NCI-H524 (cell line): Measurements from ENCODE around the gene HSD3B7.
A peak's percentile ranks its signal among the peaks of the same experiment; 100 is the strongest.

Source experiments
- DNase-seq, 2 experiments: peaks; one replicate each; lab custom pipeline; 2025; lab: John Stamatoyannopoulos, UW

Gene HSD3B7

GRCh38 chr16:30956601-30957455, 28.2 kb upstream of the HSD3B7 start:
- peak; percentile 67 to 82 for DNase-seq

GRCh38 chr16:30957456-30958174, 27.4 kb upstream of the HSD3B7 start, which contains the start of gene SETD1A:
Gene SETD1A (plus strand): TSS chr16:30957754. CDS start chr16:30958732, 978 bp downstream.
- peak; percentile 93 to 94 for DNase-seq

DNA sequence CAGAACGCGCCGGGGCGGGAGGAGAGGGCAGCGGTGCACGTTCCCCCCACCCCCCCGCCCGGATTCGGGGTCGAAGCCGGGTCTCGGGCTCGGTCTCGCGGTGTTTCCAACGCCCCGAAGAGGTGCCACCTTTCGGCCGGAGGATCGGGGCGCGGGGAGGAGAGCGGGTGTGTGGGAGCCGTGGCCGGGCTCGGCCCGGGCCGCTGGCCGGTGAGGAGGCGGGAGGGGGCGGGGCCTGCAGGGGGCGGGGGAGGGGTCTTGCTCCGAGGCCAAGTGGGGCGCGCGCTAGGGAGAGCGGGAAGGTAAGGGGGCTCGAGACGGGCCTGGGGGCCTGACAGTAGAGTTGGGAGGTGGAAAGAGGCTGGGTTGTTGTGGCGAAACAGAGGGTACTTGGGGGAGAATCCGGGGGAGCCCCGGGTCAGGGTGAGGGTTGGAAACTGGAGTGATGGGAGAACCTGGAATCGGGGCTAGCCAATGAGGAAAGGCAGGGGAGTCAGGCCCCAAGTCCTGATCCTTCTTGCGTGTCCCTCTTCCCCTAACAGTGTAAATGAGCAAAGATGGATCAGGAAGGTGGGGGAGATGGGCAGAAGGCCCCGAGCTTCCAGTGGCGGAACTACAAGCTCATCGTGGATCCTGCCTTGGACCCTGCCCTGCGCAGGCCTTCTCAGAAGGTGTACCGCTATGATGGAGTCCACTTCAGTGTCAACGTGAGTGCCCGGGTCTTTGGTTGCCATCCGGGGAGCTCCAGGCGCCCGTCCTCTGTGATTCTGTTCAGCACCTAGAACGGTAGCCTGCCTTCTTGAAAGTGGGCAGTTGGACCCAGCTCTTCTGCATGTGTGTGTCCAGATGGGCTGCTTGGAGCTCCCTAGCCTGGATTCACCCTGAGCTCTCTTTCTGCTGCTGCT, 26.6 kb upstream of the HSD3B7 start:
- peak in 1 of 2 experiments; percentile 71 for DNase-seq

GRCh38 chr16:30961384-30961783, 23.6 kb upstream of the HSD3B7 start:
- DNase-seq: no peak

DNA sequence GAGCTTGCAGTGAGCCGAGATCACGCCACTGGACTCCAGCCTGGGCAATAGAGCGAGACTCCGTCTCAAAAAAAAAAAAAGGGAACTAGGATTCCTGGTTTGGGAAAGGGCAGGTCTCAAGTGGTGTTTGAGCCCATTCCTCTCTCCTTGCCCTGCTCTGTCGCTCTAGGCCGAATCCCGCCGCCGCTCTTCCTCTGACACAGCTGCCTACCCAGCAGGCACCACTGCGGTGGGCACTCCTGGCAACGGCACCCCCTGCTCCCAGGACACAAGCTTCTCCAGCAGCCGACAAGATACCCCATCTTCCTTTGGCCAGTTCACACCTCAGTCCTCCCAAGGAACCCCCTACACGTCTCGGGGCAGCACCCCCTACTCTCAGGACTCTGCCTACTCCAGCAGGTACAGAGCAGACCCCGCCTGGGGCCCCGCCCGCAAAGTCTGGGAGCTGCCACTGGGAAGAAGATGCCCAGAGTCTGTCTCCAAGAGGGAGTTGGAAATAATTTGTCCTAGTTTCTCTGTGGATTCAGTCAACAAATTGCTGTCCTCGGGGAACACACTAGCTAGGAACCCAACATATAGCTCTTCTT, 21.0 kb upstream of the HSD3B7 start:
- no peak for DNase-seq

DNA sequence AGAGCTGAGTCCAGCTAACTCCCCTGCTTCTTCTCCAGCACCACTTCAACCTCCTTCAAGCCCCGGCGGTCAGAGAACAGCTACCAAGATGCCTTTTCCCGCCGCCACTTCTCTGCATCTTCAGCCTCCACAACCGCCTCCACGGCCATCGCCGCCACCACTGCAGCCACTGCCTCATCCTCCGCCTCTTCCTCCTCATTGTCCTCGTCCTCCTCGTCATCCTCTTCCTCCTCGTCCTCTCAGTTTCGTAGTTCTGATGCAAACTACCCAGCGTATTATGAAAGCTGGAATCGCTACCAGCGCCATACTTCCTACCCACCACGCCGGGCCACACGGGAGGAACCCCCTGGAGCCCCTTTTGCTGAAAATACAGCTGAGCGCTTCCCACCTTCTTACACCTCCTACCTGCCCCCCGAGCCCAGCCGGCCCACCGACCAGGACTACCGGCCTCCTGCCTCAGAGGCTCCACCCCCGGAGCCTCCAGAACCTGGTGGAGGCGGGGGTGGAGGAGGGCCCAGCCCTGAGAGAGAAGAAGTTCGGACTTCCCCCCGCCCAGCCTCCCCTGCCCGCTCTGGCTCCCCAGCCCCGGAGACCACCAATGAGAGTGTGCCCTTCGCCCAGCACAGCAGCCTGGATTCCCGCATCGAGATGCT, 20.3 kb upstream of the HSD3B7 start:
- DNase-seq: no peak

DNA sequence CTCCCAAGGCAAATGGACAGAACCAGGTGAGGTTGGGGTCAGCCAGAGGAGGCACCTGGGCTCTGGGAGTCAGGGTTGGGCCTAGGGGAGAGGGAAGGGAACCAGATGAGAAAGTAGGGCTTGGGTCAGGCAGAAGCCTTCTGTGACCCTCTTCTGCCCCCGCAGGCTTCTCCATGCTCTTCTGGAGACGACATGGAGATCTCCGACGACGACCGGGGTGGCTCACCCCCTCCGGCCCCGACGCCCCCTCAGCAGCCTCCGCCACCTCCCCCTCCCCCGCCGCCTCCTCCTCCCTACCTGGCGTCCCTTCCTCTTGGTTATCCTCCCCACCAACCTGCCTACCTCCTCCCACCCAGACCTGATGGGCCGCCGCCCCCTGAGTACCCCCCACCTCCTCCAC, 19.6 kb upstream of the HSD3B7 start:
- DNase-seq: no peak

DNA sequence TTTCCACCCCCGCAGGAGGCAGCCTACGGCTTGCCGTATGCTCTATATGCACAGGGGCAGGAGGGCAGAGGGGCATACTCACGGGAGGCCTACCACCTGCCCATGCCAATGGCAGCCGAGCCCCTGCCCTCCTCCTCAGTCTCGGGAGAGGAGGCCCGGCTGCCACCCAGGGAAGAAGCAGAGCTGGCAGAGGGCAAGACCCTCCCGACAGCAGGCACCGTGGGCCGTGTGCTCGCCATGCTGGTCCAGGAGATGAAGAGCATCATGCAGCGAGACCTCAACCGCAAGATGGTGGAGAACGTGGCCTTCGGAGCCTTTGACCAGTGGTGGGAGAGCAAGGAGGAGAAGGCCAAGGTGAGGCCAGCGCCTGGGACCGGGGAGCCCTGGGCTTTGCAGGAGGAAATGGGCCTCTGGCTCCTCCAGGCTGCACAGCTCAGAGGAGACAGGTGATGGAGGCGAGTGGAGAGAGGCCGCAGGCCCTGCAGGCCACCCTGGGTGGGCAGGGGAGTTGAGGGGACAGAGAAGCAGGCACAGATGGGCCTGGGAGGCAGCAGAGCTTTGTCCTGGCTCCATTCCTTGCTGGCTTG, 18.9 kb upstream of the HSD3B7 start:
- DNase-seq: no peak

DNA sequence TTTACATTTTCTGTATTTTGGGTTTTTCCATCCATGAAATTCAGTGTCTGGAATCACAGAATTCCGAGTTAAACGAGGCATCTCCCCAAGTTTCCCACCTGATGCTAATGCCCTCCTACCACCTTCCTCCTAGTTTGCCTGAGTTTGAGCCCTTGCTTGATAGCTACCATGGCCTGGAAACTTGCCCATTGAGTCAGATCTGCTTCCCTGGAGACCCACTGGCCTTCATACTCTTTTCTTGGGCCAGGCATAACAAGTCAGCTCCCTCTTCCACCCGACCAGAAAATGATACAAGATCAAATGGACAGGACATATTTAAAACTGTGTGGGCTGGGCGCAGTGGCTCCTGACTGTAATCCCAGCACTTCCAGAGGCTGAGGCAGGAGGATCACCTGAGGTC, 17.2 kb upstream of the HSD3B7 start:
- DNase-seq: no peak

DNA sequence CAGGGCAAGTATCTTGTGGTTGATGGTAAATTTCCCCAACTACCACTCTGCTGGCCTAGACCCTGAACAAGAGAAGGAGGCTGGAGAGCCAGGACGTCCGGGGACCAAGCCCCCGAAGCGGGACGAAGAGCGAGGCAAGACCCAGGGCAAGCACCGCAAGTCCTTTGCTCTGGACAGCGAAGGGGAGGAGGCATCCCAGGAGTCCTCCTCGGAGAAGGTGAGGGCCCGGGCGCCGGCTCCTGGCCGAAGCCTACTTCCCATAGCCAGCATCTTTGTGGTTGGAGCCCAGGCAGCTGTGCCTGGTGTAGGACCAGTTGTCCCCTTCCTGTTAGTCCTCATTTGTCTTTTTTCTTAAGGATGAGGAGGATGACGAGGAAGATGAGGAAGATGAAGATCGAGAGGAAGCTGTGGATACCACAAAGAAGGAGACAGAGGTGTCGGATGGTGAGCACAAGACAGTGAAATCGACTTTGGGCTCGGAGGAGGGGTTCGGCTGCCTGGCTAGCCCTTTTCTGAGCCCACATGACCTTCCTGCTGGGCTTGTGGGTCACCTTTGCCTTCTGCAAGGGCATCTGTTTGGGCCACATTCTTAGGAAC, 15.7 kb upstream of the HSD3B7 start:
- no peak for DNase-seq

DNA sequence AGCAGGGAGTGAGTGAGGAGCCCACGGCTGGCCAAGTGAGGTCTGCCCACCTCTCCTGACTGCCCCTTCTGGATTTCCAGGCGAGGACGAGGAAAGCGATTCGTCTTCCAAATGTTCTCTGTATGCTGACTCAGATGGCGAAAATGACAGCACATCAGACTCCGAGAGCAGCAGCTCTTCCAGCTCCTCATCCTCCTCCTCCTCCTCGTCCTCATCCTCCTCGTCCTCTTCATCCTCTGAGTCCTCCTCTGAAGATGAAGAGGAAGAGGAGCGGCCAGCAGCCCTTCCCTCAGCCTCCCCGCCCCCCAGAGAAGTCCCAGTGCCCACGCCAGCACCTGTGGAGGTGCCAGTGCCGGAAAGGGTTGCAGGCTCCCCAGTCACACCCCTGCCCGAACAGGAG, 13.7 kb upstream of the HSD3B7 start:
- no peak for DNase-seq

GRCh38 chr16:30972872-30973271, 12.1 kb upstream of the HSD3B7 start:
- DNase-seq: no peak

GRCh38 chr16:30974348-30974747, 10.7 kb upstream of the HSD3B7 start:
- DNase-seq: no peak

DNA sequence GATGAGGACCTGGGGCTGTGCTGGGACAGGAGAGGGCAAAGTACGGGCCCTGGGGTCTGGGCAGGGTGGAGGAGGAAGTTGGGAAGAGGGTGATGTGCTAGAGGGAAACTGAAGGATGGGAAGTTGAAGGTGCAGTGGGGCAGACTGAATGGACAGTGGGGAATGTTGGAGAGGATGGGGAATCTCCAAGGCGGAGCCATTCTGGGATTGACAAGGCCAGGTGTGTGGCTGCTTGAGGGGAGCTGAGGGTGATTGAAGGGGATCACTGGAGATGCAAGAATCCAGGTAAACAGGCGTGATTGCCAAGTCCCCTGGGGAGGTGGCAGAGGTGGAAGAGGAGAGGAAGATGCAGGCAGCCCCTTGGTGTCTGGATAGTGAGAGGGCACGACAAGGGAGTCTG, 8.5 kb upstream of the HSD3B7 start:
- no peak for DNase-seq

DNA sequence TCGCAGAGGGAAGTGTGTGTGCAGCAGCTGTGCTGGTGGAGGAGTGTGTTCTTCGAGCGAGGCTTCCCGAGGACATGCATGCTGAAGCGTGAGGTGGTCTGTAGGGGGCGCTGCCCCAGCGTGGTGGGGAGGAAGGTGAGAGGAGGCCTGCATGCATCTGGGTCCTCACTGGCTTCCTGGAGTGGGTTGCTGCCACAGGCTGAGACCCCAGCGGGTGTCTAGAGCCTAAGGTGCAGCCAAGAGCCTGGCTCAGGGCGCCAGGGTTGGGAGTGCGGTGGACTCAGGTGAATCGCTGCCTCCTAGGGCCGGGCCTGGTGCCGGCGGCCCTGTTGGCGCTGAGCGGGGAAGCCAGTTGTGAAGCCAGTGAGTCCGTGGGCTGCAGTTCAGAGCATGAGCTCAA, 7.5 kb upstream of the HSD3B7 start:
- DNase-seq: no peak

DNA sequence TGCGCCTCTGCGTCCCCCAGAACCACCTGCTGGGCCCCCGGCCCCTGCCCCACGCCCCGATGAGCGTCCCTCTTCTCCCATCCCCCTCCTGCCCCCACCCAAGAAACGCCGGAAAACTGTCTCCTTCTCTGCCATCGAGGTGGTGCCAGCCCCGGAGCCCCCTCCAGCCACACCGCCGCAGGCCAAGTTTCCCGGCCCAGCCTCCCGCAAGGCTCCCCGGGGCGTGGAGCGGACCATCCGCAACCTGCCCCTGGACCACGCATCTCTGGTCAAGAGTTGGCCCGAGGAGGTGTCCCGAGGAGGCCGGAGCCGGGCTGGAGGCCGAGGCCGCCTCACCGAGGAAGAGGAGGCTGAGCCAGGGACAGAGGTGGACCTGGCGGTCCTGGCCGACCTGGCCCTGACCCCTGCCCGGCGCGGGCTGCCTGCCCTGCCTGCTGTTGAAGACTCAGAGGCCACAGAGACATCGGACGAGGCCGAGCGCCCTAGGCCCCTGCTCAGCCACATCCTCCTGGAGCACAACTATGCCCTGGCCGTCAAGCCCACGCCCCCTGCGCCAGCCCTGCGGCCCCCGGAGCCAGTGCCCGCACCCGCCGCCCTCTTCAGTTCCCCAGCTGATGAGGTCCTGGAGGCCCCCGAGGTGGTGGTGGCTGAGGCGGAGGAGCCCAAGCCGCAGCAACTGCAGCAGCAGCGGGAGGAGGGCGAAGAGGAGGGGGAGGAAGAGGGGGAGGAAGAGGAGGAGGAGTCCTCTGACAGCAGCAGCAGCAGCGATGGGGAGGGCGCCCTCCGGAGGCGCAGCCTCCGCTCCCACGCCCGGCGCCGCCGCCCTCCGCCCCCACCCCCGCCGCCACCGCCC, 5.6 kb upstream of the HSD3B7 start:
- DNase-seq: no peak

- DNase-seq: no peak
Observed at GRCh38 chr16:30980023-30980371, 5.0 kb upstream of the HSD3B7 start.

DNA sequence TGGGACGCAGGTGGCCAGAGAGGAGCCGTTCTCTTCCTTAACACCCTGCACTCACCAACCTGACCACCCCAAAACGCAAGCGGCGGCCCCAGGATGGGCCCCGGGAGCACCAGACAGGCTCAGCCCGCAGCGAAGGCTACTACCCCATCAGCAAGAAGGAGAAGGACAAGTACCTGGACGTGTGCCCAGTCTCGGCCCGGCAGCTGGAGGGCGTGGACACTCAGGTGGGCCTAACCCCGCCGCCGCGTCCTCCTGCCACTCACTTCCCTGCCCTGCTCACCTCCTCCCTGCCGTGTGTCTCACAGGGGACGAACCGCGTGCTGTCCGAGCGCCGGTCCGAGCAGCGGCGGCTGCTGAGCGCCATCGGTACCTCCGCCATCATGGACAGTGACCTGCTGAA, 4.6 kb upstream of the HSD3B7 start:
- no peak for DNase-seq

DNA sequence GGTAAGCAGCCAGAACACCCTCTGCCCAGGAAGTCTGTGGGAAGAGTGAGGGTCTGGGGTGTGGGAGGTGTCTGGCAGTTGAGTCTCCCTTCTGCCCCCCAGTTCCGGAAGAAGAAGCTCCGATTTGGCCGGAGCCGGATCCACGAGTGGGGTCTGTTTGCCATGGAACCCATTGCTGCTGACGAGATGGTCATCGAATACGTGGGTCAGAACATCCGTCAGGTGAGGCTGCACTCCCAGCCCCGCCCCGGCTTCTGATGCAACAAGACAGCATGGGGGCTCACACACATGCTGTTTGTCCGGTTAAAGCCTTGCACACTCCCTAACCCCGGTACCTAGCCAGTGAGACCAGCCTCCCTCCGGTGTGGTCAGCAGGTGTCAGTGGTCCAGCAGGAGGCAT, 4.0 kb upstream of the HSD3B7 start:
- no peak for DNase-seq
